Measurements from ENCODE around the gene RPS21.

RPS21 gene
- long read RNA-seq, transcript RPS21-201 (6 exons, 344 nt): major isoform, 279 of 314 reads
- long read RNA-seq, partial matches to known transcripts: 23 of 314 reads
- long read RNA-seq, other reads (novel, unspliced or antisense): 9 of 314 reads

GRCh38 chr20:62386383-62387218, at the start of gene RPS21:
RPS21 (plus strand) TSS chr20:62387103; CDS start chr20:62387339, 236 bp downstream.
- TF ChIP-seq GABPA (IDR thresholded peaks at IDR 0.05; ENCODE audit: low read depth) (peak; percentile 95), CTCF (IDR thresholded peaks at IDR 0.05; ENCODE audit: insufficient read depth, low read length) (no peak), POLR2AphosphoS5 (IDR thresholded peaks at IDR 0.05; ENCODE audit: low read depth) (peak; percentile 91), SPI1 (IDR thresholded peaks at IDR 0.05; ENCODE audit: borderline replicate concordance, low read depth) (peak; percentile 73; the same call in 1 of the 2 replicates)
- TF ChIP-seq, protein P1, sequence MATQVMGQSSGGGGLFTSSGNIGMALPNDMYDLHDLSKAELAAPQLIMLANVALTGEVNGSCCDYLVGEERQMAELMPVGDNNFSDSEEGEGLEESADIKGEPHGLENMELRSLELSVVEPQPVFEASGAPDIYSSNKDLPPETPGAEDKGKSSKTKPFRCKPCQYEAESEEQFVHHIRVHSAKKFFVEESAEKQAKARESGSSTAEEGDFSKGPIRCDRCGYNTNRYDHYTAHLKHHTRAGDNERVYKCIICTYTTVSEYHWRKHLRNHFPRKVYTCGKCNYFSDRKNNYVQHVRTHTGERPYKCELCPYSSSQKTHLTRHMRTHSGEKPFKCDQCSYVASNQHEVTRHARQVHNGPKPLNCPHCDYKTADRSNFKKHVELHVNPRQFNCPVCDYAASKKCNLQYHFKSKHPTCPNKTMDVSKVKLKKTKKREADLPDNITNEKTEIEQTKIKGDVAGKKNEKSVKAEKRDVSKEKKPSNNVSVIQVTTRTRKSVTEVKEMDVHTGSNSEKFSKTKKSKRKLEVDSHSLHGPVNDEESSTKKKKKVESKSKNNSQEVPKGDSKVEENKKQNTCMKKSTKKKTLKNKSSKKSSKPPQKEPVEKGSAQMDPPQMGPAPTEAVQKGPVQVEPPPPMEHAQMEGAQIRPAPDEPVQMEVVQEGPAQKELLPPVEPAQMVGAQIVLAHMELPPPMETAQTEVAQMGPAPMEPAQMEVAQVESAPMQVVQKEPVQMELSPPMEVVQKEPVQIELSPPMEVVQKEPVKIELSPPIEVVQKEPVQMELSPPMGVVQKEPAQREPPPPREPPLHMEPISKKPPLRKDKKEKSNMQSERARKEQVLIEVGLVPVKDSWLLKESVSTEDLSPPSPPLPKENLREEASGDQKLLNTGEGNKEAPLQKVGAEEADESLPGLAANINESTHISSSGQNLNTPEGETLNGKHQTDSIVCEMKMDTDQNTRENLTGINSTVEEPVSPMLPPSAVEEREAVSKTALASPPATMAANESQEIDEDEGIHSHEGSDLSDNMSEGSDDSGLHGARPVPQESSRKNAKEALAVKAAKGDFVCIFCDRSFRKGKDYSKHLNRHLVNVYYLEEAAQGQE (IDR thresholded peaks at IDR 0.05; ENCODE audit: insufficient replicate concordance, low read depth): peak; percentile 11

DNA sequence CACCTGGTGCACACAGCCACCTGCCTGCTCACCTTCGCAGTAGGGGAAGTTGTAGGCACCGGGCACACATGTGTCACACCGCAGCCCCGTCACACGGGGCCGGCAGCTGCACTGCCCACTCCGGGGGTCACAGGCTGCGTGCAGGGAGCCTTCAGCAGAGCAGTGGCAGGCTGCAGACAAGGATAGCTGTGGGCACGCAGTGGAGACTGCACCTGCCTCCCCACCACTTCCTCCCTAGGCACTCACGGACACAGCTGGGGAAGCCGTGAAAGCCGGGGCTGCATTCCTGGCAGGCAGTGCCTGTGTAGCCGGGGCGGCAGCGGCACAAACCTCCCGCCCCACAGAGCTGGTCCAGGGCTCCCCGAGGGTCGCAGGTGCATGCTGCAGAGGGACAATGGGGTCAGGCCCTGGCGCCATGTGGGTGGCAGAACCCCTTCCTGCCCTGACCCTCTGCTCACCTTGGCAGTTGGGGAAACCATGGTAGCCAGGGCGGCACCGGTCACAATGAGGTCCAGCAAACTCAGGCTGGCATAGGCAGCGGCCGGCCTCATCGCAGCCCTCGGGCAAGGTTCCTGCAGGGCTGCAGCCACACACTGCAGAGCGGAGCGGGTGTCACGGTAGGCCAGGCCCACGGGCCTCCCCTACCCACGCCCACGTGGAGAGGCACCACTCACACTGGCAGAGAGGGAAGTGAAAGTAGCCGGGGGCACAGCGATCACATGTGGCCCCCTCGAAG, 49.2 kb upstream of the RPS21 start:
- DNase-seq (ENCODE audit: low read depth in 1 of 2, low spot score in 1 of 2): peak in 1 of 2 experiments; percentile 50
- no peak for TF ChIP-seq GABPA (IDR thresholded peaks at IDR 0.05; ENCODE audit: low read depth)
- TF ChIP-seq POLR2AphosphoS5 (IDR thresholded peaks at IDR 0.05; ENCODE audit: low read depth): peak; percentile 67
- peak; percentile 74 for TF ChIP-seq SPI1 (IDR thresholded peaks at IDR 0.05; ENCODE audit: borderline replicate concordance, low read depth)
- Histone ChIP-seq H3K27ac (replicated peaks) (no peak overlapping the region), H3K4me3 (replicated peaks; ENCODE audit: insufficient read depth, low read length) (no peak overlapping the region), H3K27me3 (ENCODE audit: insufficient read depth, poor library complexity, severe bottlenecking) (no peaks in the 10 kb centered on the region)

More at GRCh38 chr20:62386383-62387218, at the start of gene RPS21:
- Histone ChIP-seq H3K27me3 (ENCODE audit: insufficient read depth, poor library complexity, severe bottlenecking) (no peaks in the 10 kb centered on the region), H3K27ac (replicated peaks) (peak within 1 kb of the TSS; percentile 90), H3K4me3 (replicated peaks; ENCODE audit: insufficient read depth, low read length) (peak within 1 kb of the TSS; percentile 87)
- DNase-seq (ENCODE audit: low read depth in 1 of 2, low spot score in 1 of 2): peak; percentile 93 to 94

DNA sequence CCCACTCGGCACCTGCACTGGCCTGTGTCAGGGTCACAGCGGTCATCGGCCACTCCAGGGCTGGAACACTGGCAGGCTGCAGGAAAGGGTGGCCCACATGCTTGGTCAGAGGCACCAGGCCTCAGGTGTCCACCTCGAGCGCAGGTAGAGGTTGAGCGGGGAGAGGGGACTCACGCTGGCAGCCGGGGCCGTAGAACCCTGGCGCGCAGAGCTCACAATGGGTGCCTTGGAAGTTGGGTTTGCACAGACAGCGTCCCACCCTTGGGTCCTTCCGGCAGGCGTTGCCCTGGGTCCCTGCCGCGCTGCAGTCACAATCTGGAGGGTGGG, 48.6 kb upstream of the RPS21 start:
- no peak for DNase-seq (ENCODE audit: low read depth in 1 of 2, low spot score in 1 of 2)
- no peak overlapping the region for H3K4me3 ChIP-seq (replicated peaks; ENCODE audit: insufficient read depth, low read length)
- no peak overlapping the region for H3K27ac ChIP-seq (replicated peaks)
- no peaks in the 10 kb centered on the region for H3K27me3 ChIP-seq (ENCODE audit: insufficient read depth, poor library complexity, severe bottlenecking)
- no peak for TF ChIP-seq CTCF (IDR thresholded peaks at IDR 0.05; ENCODE audit: insufficient read depth, low read length)
- TF ChIP-seq GABPA (IDR thresholded peaks at IDR 0.05; ENCODE audit: low read depth): no peak
- no peak for TF ChIP-seq SPI1 (IDR thresholded peaks at IDR 0.05; ENCODE audit: borderline replicate concordance, low read depth)
- TF ChIP-seq, protein P1 (IDR thresholded peaks at IDR 0.05; ENCODE audit: insufficient replicate concordance, low read depth): no peak
- no peak for TF ChIP-seq POLR2AphosphoS5 (IDR thresholded peaks at IDR 0.05; ENCODE audit: low read depth)

DNA sequence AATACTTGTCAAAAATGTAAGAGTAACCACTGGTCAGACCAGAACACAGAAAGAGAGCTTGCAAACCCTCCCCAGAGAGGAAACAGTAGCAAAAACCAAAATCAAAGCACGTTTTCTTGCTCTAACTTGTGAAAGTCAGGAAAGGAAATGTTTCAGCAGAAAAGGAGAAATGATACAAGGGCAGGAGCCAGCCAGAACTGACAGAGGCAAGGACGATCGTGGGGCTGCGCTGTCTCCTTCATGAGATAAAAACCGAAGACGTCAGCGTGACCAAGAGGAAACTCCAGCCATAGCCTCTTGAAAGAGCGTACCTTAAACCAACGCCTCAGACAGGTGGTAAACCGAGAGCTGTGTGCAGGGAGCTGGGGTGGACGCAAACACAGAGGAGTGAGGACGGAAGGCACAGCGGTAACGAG, 47.2 kb upstream of the RPS21 start:
- peak in 1 of 2 experiments; percentile 41 for DNase-seq (ENCODE audit: low read depth in 1 of 2, low spot score in 1 of 2)
- H3K27ac ChIP-seq (replicated peaks): no peak overlapping the region
- no peaks in the 10 kb centered on the region for H3K27me3 ChIP-seq (ENCODE audit: insufficient read depth, poor library complexity, severe bottlenecking)
- TF ChIP-seq POLR2AphosphoS5 (IDR thresholded peaks at IDR 0.05; ENCODE audit: low read depth) (no peak), GABPA (IDR thresholded peaks at IDR 0.05; ENCODE audit: low read depth) (no peak), CTCF (IDR thresholded peaks at IDR 0.05; ENCODE audit: insufficient read depth, low read length) (no peak), SPI1 (IDR thresholded peaks at IDR 0.05; ENCODE audit: borderline replicate concordance, low read depth) (no peak)
- TF ChIP-seq, protein P1 (IDR thresholded peaks at IDR 0.05; ENCODE audit: insufficient replicate concordance, low read depth): no peak
- peak overlapping the region; percentile 22; the same call in 1 of the 2 replicates for H3K4me3 ChIP-seq (replicated peaks; ENCODE audit: insufficient read depth, low read length)
